ENCODE measurements around the gene CFAP299.

Gene CFAP299

GRCh38 chr4:80897537-80898303 lies 562.2 kb downstream of the CFAP299 start:
- H3K4me2 ChIP-seq = no peak overlapping the region
- TF ChIP-seq Cebpa-rat (IDR thresholded peaks at IDR 0.05) = no peak
- H3K4me1 ChIP-seq = no peaks in the 10 kb centered on the region
- H3K4me3 ChIP-seq = no peak overlapping the region
- H3K27me3 ChIP-seq = no peaks in the 10 kb centered on the region
- H3K9me3 ChIP-seq (replicated peaks in 1 of 11) = peaks cover 0 to 15% (median 7%) of the 10 kb centered on the region in 11 experiments; a peak in 8 of 22 replicates
- no peak overlapping the region for H3K9ac ChIP-seq
- H3K36me3 ChIP-seq = no peaks in the 10 kb centered on the region
- H3K27ac ChIP-seq = no peak overlapping the region
- H4K20me1 ChIP-seq = no peaks in the 10 kb centered on the region

DNA sequence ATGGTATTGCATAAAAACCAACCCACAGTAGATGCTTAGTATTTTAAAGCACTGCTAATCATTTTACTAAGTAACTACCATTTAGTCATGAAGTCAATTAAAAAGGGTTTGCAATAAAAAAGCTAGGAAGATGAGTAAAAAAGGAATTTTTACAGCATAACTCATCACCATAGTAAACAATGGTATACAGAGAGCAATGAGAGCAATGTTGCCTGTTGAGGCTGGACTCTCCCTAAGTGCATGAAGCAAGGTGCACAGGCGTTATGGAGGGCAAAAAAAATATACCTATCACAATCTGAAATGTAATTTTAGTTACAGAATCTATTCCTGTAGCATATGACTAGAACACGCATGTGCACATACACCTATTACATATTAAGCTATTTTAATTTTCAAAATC lies 565.4 kb downstream of the CFAP299 start:
- H3K4me1 ChIP-seq = no peaks in the 10 kb centered on the region

DNA sequence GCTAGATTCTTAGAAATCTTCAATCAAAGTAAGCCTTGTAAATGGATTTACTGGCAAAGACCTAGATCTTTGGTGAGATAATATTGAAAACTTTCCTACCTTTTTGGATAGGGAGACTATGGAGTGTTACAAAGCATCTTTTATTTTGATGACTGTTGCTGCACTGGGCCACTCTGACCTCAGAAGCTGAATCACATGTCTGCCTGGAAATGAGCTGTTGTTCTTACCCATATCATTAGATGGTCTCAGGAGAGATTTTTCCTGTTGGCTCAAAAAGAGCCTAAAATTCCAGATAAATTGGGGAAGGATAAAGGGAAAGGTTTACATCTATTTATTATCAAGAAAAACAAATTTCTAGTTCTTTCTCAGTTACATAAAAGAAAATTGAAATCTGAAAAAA lies 567.5 kb downstream of the CFAP299 start:
- no peak for TF ChIP-seq Cebpa-rat (IDR thresholded peaks at IDR 0.05)
- no peaks in the 10 kb centered on the region for H3K4me1 ChIP-seq
- no peak overlapping the region for H3K4me2 ChIP-seq
- no peaks in the 10 kb centered on the region for H4K20me1 ChIP-seq
- no peak overlapping the region for H3K9ac ChIP-seq
- no peak overlapping the region for H3K27ac ChIP-seq
- no peaks in the 10 kb centered on the region for H3K36me3 ChIP-seq
- peaks cover 26 to 37% (median 32%) of the 10 kb centered on the region in 11 experiments for H3K9me3 ChIP-seq (replicated peaks in 1 of 11)
- H3K27me3 ChIP-seq = no peaks in the 10 kb centered on the region
- H3K4me3 ChIP-seq = no peak overlapping the region

More for the DNA sequence above, 565.4 kb downstream of the CFAP299 start:
- Histone ChIP-seq H3K9me3 (replicated peaks in 1 of 11) (peaks cover 6 to 23% (median 15%) of the 10 kb centered on the region in 11 experiments), H4K20me1 (no peaks in the 10 kb centered on the region), H3K36me3 (no peaks in the 10 kb centered on the region), H3K4me2 (no peak overlapping the region), H3K27ac (no peak overlapping the region), H3K9ac (no peak overlapping the region), H3K4me3 (no peak overlapping the region), H3K27me3 (no peaks in the 10 kb centered on the region)
- TF ChIP-seq Cebpa-rat (IDR thresholded peaks at IDR 0.05) = no peak

DNA sequence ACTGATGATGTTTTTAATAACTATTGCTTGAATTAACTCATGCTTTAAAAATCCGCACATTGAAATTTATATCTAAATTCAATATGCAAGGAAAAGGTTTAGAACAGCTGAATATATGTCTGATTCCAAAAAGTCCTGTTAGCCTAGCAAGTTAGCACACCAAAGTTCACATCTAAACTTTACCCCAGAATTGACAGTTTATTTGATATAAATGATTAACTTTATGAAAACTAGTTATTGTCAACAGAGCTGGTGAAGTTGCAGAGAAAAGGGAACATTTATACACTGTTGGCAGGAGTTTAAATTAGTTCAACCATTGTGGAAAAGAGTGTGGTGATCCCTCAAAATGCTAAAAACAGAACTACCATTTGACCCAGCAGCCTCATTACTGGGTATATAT lies 574.4 kb downstream of the CFAP299 start:
- H3K9me3 ChIP-seq (replicated peaks in 1 of 11) = peaks cover 26 to 34% (median 29%) of the 10 kb centered on the region in 11 experiments
- no peaks in the 10 kb centered on the region for H3K36me3 ChIP-seq
- no peak for TF ChIP-seq Cebpa-rat (IDR thresholded peaks at IDR 0.05)
- no peak overlapping the region for H3K27ac ChIP-seq
- no peaks in the 10 kb centered on the region for H3K27me3 ChIP-seq
- H3K4me3 ChIP-seq = no peak overlapping the region
- H3K4me2 ChIP-seq = no peak overlapping the region
- H3K9ac ChIP-seq = no peak overlapping the region
- H3K4me1 ChIP-seq = no peaks in the 10 kb centered on the region
- H4K20me1 ChIP-seq = no peaks in the 10 kb centered on the region

- Histone ChIP-seq H3K9me3 (replicated peaks in 1 of 11) (peaks cover 14 to 20% (median 15%) of the 10 kb centered on the region in 11 experiments), H3K9ac (no peak overlapping the region), H3K4me3 (no peak overlapping the region), H3K4me1 (no peaks in the 10 kb centered on the region), H3K4me2 (no peak overlapping the region), H3K27me3 (no peaks in the 10 kb centered on the region), H3K36me3 (no peaks in the 10 kb centered on the region), H3K27ac (no peak overlapping the region), H4K20me1 (no peaks in the 10 kb centered on the region)
- no peak for TF ChIP-seq Cebpa-rat (IDR thresholded peaks at IDR 0.05)
Observed at GRCh38 chr4:80911458-80911857, 575.9 kb downstream of the CFAP299 start.

DNA sequence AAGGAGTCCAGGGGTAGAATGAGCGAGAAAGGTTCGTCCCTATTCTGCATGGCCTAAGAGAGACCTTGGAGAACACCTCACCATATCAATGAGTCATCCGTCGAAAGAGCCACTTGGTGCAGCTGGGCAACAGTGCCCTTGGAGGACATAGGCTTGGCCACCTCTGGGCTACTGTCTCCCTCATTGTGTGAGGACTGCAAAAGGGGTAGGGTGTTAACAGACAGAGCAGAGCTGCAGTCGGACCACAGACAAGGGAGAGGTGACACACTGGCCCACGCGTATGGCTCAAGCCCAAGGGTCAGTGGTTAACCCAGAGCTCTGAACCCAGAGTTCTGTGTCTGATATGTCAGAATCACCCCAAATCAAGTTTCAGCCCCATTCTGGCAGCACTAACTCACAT lies 576.8 kb downstream of the CFAP299 start:
- Histone ChIP-seq H3K4me3 (no peak overlapping the region), H3K4me2 (no peak overlapping the region), H4K20me1 (no peaks in the 10 kb centered on the region), H3K4me1 (no peaks in the 10 kb centered on the region), H3K27ac (no peak overlapping the region), H3K36me3 (no peaks in the 10 kb centered on the region), H3K9ac (no peak overlapping the region), H3K27me3 (no peaks in the 10 kb centered on the region), H3K9me3 (replicated peaks in 1 of 11) (peaks cover 5 to 11% (median 6%) of the 10 kb centered on the region in 11 experiments)
- no peak for TF ChIP-seq Cebpa-rat (IDR thresholded peaks at IDR 0.05)

DNA sequence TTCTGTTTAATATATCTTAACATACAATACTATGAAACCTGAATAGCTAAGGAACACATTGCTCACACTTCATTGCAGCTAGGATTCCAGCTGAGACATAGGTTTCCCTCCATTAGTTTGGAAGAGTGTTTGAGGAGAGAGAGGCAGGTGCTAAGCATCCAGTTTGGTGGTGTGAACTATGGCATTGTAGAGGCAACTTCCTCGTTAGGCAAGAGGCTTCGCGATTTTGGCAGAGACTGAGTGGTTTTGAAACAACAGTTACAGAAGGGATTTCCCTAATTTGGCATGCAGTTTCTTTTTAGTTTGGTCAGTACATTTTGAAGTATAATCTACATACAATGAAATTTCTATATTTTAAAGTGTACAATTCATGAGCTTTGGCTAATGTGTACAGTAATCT lies 577.9 kb downstream of the CFAP299 start:
- Histone ChIP-seq H3K27me3 (no peaks in the 10 kb centered on the region), H3K9me3 (replicated peaks in 1 of 11) (peaks cover 0 to 4% (median 0%) of the 10 kb centered on the region in 11 experiments; a peak in 2 of 22 replicates), H3K36me3 (no peaks in the 10 kb centered on the region), H3K4me3 (no peak overlapping the region), H3K4me1 (no peaks in the 10 kb centered on the region), H4K20me1 (no peaks in the 10 kb centered on the region), H3K4me2 (no peak overlapping the region), H3K9ac (no peak overlapping the region), H3K27ac (no peak overlapping the region)
- no peak for TF ChIP-seq Cebpa-rat (IDR thresholded peaks at IDR 0.05)

- no peaks in the 10 kb centered on the region for H3K9me3 ChIP-seq (replicated peaks in 1 of 11)
- no peak for TF ChIP-seq Cebpa-rat (IDR thresholded peaks at IDR 0.05)
- no peak overlapping the region for H3K4me3 ChIP-seq
- H3K36me3 ChIP-seq = no peaks in the 10 kb centered on the region
- H4K20me1 ChIP-seq = no peaks in the 10 kb centered on the region
- H3K4me1 ChIP-seq = no peaks in the 10 kb centered on the region
- no peak overlapping the region for H3K27ac ChIP-seq
- no peak overlapping the region for H3K9ac ChIP-seq
- no peaks in the 10 kb centered on the region for H3K27me3 ChIP-seq
- H3K4me2 ChIP-seq = no peak overlapping the region
Observed at GRCh38 chr4:80916770-80917169, 581.2 kb downstream of the CFAP299 start.

GRCh38 chr4:80918004-80918403 lies 582.5 kb downstream of the CFAP299 start:
- Histone ChIP-seq H3K4me3 (no peak overlapping the region), H3K4me1 (no peaks in the 10 kb centered on the region), H3K36me3 (no peaks in the 10 kb centered on the region), H4K20me1 (no peaks in the 10 kb centered on the region), H3K27ac (no peak overlapping the region), H3K4me2 (no peak overlapping the region), H3K9me3 (replicated peaks in 1 of 11) (no peaks in the 10 kb centered on the region), H3K27me3 (no peaks in the 10 kb centered on the region), H3K9ac (no peak overlapping the region)
- no peak for TF ChIP-seq Cebpa-rat (IDR thresholded peaks at IDR 0.05)

- no peak overlapping the region for H3K4me3 ChIP-seq
- no peaks in the 10 kb centered on the region for H3K9me3 ChIP-seq (replicated peaks in 1 of 11)
- peaks cover 0 to 11% (median 3%) of the 10 kb centered on the region in 10 experiments; a peak in 5 of 20 replicates for H3K4me1 ChIP-seq
- no peak for TF ChIP-seq Cebpa-rat (IDR thresholded peaks at IDR 0.05)
- no peaks in the 10 kb centered on the region for H3K36me3 ChIP-seq
- no peak overlapping the region for H3K27ac ChIP-seq
- no peak overlapping the region for H3K4me2 ChIP-seq
- H3K9ac ChIP-seq = no peak overlapping the region
- H3K27me3 ChIP-seq = no peaks in the 10 kb centered on the region
- H4K20me1 ChIP-seq = no peaks in the 10 kb centered on the region
Observed at GRCh38 chr4:80921441-80921840, 585.9 kb downstream of the CFAP299 start.

Measured in BLaER1 treated with 17β-estradiol and CSF1 and Interleukin-3, amounts not matched to agents 10 nM and 100 nM (cell line).